SIG-M5 treated with dmso at 0.1 percent for 504 hours (cell line): ENCODE results near the gene DESI1.
"Not testable (repeated sequence)": the region's sequence is repeated elsewhere in the genome, so short reads cannot be mapped to it uniquely, and the experiment has no call there.

Experiments used
- DNase-seq: peaks from one replicate; lab custom pipeline; 2025; ENCODE audit not compliant: unreplicated experiment; lab: John Stamatoyannopoulos, UW

The DESI1 gene

DNA sequence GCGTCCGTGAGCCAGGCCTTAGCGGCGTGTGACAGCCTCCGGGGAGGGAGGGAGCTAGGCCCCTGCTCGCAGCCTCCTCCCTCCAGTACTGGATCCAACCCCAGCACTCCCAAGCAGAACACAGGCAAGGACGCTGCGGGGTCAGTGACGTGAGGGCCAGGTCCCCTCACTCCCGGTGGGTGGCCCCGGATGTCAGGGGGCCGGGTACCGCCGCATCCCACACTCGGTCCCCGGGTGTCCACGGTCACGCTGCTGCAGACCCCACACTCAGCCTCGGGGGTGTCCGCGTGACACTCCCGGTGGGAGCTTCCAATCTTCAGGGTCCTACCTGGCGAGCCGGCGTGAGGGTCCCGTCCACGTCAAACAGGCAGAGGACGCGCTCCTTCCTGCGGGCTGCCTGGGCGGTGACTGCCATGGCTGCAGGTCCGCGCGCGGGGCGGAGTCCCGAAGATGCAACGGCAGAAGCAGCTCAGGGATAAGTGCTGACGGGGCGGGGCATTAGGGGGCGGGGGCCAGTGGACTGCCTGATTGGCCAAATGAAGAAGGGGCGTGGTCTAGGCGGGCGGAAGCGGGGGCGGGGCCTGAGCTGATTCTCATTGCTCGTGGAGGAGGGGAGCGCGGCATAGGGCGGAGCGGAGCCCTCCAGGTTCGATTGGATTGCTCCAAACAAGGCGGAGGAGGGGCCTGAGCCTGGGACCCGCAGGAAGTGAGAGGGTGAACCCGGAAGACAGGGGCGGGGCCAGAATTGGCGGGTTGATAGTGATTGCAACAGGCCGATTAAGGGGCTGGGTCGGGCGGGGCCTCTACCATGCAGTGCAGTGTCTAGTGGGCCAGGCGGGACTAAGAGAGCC is 31.2 kb downstream of the DESI1 start, which contains the start of gene PMM1:
Gene PMM1, minus strand, starts transcription at position 450 of the 851 bp plus-strand sequence. Its CDS starts 35 bp downstream, at position 415.
- DNase-seq, result peak; percentile 98

DNA sequence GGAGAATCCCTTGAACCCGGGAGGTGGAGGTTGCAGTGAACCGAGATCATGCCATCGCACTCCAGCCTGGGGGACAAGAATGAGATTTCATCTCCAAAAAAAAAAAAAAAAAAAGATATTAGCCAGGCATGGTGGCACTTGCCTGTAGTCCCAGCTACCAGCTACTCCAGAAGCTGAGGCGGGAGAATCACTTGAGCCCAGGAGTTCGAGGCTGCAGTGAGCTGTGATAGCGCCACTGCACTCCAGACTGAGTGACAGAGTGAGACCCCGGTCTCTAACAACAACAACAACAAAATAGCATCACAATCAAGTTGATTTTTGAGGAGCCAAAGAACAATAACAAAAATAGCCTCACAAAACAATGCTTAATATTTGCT is 33.5 kb downstream of the DESI1 start:
- DNase-seq, result no peak

- DNase-seq, result no peak
Observed at GRCh38 chr22:41585898-41586297, 34.9 kb downstream of the DESI1 start.

GRCh38 chr22:41584881-41585280 is 36.0 kb downstream of the DESI1 start:
- no peak for DNase-seq

GRCh38 chr22:41582694-41583093 is 38.1 kb downstream of the DESI1 start:
- peak; percentile 24 for DNase-seq

DNA sequence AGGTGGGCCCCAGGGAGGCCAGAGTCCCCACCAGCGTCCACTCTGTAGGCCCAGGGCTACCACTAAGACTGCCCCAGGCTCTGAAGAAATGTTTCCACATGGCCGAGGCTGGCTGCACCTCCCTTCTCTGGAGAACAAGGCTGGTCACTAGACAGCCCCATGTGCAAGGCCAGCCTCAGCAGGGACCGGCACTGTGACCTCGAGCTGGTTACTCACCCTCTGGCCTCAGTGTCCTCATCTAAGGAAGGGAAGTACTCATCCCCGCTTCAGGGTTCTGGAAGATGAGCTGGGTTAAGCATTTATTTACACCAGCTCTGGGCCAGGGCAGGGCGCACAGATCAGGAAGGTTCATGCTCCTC is 40.9 kb downstream of the DESI1 start:
- no peak for DNase-seq

DNA sequence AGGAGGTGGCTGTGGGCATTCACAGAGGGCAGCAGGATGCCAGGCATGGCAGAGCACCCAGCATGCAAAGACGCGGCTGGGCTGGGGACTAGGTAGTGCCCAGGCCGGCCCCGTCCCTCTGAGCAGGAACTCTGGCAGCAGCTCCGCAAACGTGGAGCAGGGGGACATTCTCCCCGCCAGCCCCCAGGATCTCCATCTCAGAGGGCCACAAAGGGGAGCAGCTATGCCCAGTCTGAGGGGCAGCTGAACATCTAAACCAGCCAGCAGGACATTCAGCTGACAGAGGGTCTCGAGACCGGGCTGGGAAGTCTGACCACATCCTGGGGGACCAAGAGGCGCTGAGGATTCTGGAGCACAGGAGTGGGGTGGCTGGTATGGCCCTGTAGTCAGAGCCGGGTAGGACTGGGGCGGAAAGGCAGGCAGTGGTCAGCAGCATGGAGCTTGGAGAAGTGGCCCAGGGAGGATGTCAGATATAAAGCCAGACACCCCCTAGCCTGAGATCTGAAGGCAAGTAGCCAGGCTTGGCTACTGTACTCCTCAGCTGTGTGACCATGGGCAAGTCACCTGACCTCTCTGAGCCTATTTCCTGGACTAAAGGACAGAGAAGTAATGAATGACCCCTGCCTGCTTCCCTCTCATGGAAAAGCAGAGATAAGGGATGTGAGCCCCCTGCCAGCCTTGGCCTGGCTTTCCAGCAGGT is 41.4 kb downstream of the DESI1 start:
- DNase-seq, result no peak

DNA sequence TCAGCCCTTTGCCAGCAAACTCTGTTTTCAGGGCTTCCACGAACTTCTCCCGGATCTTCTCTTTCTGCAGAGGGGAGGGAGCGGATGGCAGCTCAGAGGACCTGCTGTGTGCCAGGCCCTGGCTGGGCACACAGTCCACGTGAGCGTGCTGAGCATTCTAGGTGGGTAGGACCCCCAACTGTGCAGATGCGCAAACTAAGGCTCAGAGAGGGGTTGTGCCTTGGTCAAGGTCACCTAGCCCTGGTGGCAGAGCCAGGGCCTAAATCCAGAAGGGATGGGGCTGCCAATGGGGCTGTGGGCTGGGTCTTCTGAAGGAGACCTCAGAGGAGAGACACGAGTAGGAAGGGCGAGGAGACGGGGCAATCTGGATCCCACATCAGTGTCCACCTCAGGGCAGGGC is 42.0 kb downstream of the DESI1 start:
- no peak for DNase-seq

GRCh38 chr22:41578114-41578513 is 42.7 kb downstream of the DESI1 start:
- DNase-seq, result no peak

GRCh38 chr22:41576877-41577276 is 44.0 kb downstream of the DESI1 start:
- DNase-seq, result peak; percentile 27

GRCh38 chr22:41575533-41575932 is 45.3 kb downstream of the DESI1 start:
- no peak for DNase-seq

DNA sequence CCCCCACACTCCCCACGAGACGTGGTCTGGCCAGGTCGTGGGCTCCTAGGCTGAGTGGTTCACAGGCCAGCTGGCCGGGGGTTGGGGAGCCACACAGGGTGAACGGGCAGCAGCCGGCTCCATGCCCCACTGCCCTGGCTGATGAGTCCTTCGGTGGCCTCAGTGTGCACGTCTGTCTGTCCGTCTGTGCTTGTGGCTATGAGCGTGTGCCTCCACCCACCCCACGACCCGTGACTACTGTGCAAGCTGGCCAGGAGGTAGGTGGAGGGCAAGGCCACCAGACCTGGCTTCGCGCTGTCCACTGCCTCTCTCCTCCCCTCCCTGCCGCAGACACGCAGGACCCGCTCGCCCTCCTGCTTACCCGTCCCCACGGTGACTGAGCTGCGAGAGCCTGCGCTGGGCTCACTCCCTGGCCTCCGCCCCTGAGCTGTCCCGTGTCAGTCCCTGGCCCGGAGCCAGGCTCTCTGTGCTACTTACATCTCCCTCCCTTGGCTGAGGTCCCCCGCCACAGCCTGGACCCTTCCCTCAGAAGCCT is 45.9 kb downstream of the DESI1 start:
- DNase-seq, result no peak

DNA sequence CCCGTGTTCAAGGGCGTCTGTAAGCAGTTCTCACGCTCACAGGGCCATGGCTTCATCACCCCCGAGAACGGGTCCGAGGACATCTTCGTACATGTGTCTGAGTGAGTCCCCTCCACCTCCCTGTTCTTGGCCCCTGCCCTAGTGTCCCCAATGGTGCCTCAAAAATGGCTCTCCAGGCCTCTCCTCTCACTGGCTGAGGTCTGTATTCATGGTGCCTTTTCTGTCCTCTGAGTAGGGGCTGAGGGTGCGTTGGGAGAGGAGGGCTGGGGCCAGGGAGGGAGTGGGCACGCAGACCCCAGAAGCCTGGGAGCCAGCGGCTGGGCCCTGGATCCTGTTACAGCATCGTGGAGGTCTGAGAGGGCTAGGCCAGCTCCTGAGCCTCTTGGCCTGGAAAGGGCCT is 47.2 kb downstream of the DESI1 start:
- DNase-seq, result no peak

DNA sequence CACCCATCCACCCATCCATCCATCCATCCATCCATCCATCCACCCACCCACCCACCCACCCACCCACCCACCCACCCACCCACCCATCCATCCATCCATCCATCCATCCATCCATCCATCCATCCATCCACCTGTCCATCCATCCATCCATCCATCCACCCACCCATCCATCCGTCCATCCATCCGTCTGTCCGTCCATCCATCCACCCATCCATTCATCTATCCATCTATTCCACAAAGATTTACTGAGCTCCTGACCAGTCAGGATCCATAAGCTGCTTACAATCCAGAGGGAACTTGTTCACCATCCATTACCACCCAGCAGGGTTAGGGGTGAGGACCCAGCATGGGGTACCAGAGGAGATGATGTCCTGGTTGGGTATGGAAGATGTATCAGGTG is 48.5 kb downstream of the DESI1 start:
- not testable (repeated sequence) for DNase-seq

DNA sequence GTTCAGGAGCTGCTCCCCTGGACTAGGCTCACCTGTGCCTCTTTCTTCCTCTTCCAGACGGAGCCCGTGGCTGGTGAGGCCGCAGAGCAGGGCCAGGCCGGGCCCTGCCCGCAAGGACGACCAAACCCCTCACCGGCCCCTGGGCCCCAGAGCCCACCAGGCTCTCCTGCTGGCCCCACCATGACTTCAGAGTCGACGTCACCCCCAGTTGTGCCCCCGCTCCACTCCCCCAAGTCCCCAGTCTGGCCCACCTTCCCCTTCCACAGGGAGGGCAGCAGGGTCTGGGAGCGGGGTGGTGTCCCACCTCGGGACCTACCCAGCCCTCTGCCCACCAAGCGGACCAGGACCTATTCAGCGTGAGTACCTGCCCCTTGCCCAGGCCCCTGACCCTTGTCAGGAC is 49.1 kb downstream of the DESI1 start:
- DNase-seq, result no peak

DNA sequence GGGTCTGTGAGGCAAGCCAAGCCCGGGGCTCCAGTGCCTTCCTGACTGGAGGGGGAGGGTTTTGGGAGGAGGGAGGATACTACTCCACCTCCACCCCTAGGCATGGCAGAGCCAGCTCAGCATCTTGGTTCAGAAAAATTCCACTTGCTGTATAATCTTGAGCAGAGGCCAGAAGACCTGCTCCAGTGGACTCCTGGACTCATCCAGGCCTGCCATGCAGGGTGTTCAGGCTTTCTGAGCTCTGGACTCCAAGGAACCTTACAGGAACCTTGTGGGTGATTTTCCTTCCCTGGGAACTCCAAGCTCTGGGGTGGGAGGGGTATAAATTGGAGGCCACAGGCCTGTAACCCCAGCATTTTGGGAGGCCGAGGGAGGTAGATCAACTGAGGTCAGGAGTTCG is 50.6 kb downstream of the DESI1 start:
- no peak for DNase-seq

DNA sequence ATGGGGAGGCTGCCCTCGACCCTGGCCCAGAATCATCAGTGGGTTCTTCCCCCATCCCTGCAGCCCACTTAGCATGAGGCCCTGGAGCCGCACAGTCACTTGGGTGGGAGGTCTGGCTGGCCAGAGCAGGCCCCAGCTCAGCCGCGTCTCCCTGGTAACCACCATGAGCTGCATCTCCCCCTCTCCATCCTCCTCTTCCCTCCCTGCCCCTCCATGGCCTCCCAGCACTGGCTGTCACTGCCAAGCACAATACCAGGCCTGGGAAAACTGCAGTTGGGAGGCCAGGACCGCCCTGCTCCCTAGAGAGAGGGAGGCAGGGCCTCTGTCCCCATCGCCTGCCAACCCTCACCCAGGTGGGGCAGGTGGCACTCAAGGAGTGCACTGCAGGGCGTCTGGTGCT is 52.0 kb downstream of the DESI1 start:
- no peak for DNase-seq

DNA sequence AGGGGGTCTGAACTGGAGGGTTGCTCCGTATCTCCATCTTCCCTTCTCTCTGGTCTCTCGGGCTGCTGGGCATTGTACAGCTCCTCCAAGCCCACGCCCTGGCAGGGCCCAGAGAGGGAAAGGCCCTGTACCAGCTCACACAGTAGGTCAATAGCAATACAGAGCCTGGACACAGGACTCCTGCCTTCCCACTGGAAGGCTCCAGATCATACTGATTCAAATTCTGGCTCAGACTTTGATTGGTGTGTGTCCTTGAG is 53.4 kb downstream of the DESI1 start:
- DNase-seq, result no peak

- DNase-seq, result no peak
Observed at GRCh38 chr22:41565403-41566054, 55.3 kb downstream of the DESI1 start.

DNA sequence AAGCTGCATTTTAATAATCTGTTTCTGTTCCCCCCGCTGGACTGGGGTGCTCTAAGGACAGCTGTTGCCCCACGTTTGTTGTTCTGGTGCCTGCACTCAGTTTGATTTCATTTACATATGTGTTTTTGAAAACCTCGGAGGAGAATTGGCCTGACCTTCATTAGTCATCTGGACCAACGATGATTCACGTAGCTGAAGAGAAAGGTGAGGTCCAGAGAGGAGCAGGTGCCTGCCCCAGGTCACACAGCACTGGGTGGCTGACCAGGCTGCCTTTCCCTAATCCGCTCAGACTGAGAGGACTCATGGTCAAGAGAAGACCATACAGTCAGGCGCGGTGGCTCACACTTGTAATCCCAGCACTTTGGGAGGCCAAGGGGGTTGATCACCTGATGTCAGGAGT is 56.3 kb downstream of the DESI1 start:
- DNase-seq, result no peak

GRCh38 chr22:41563051-41563711 is 57.7 kb downstream of the DESI1 start:
- no peak for DNase-seq
